IPS-18a (cell line): Measurements from ENCODE around the gene TTC34.

Source experiments
- H3K27ac ChIP-seq: one replicate; pipeline ENCODE4 v1.5.1; 2013; ENCODE audit warnings: low read length
- H3K27me3 ChIP-seq: one replicate; pipeline ENCODE4 v1.6.1; 2013; ENCODE audit warnings: mild to moderate bottlenecking, low read length; ENCODE audit not compliant: control insufficient read depth, insufficient read depth
- H3K36me3 ChIP-seq: one replicate; pipeline ENCODE4 v1.6.1; 2013; ENCODE audit warnings: low read depth, low read length; ENCODE audit not compliant: control insufficient read depth
- H3K4me1 ChIP-seq: one replicate; pipeline ENCODE4 v1.6.1; 2013; ENCODE audit warnings: low read depth, low read length; ENCODE audit not compliant: control insufficient read depth
- H3K4me3 ChIP-seq: one replicate; pipeline ENCODE4 v1.5.1; 2013; ENCODE audit warnings: low read length
- H3K9ac ChIP-seq: one replicate; pipeline ENCODE4 v1.6.1; 2013; ENCODE audit warnings: mild to moderate bottlenecking, low read length, moderate library complexity
- H3K9me3 ChIP-seq: one replicate; pipeline ENCODE4 v1.6.1; 2013; ENCODE audit warnings: low read depth, low read length; ENCODE audit not compliant: control insufficient read depth

TTC34 gene

GRCh38 chr1:2605509-2606395 is 195.7 kb downstream of the TTC34 start:
- H3K4me3 ChIP-seq: no peak overlapping the region
- H3K9ac ChIP-seq: no peak overlapping the region
- no peaks in the 10 kb centered on the region for H3K36me3 ChIP-seq
- no peaks in the 10 kb centered on the region for H3K4me1 ChIP-seq
- no peak overlapping the region for H3K27ac ChIP-seq
- H3K9me3 ChIP-seq: no peaks in the 10 kb centered on the region
- no peaks in the 10 kb centered on the region for H3K27me3 ChIP-seq

- H3K9ac ChIP-seq: no peak overlapping the region
- H3K27me3 ChIP-seq: no peaks in the 10 kb centered on the region
- H3K4me3 ChIP-seq: no peak overlapping the region
- no peaks in the 10 kb centered on the region for H3K9me3 ChIP-seq
- H3K4me1 ChIP-seq: no peaks in the 10 kb centered on the region
- no peaks in the 10 kb centered on the region for H3K36me3 ChIP-seq
- H3K27ac ChIP-seq: no peak overlapping the region
Measured at GRCh38 chr1:2604844-2605508, 196.5 kb downstream of the TTC34 start.

- no peaks in the 10 kb centered on the region for H3K27me3 ChIP-seq
- no peaks in the 10 kb centered on the region for H3K9me3 ChIP-seq
- no peaks in the 10 kb centered on the region for H3K36me3 ChIP-seq
- no peaks in the 10 kb centered on the region for H3K4me1 ChIP-seq
- H3K4me3 ChIP-seq: no peak overlapping the region
- no peak overlapping the region for H3K27ac ChIP-seq
- H3K9ac ChIP-seq: no peak overlapping the region
Measured at GRCh38 chr1:2604156-2604843, 197.2 kb downstream of the TTC34 start.

GRCh38 chr1:2603521-2604155 is 197.9 kb downstream of the TTC34 start:
- no peaks in the 10 kb centered on the region for H3K4me1 ChIP-seq
- no peaks in the 10 kb centered on the region for H3K27me3 ChIP-seq
- no peaks in the 10 kb centered on the region for H3K36me3 ChIP-seq
- H3K9ac ChIP-seq: no peak overlapping the region
- no peak overlapping the region for H3K27ac ChIP-seq
- H3K4me3 ChIP-seq: no peak overlapping the region
- H3K9me3 ChIP-seq: no peaks in the 10 kb centered on the region

- no peak overlapping the region for H3K9ac ChIP-seq
- no peak overlapping the region for H3K4me3 ChIP-seq
- no peak overlapping the region for H3K27ac ChIP-seq
- H3K9me3 ChIP-seq: no peaks in the 10 kb centered on the region
- H3K36me3 ChIP-seq: no peaks in the 10 kb centered on the region
- no peaks in the 10 kb centered on the region for H3K27me3 ChIP-seq
- H3K4me1 ChIP-seq: no peaks in the 10 kb centered on the region
Measured at GRCh38 chr1:2602866-2603520, 198.5 kb downstream of the TTC34 start.

- no peak overlapping the region for H3K27ac ChIP-seq
- no peaks in the 10 kb centered on the region for H3K27me3 ChIP-seq
- H3K4me3 ChIP-seq: no peak overlapping the region
- H3K36me3 ChIP-seq: no peaks in the 10 kb centered on the region
- H3K9ac ChIP-seq: no peak overlapping the region
- no peaks in the 10 kb centered on the region for H3K9me3 ChIP-seq
- no peaks in the 10 kb centered on the region for H3K4me1 ChIP-seq
Measured at GRCh38 chr1:2602311-2602835, 199.1 kb downstream of the TTC34 start.

GRCh38 chr1:2601721-2602303 is 199.7 kb downstream of the TTC34 start:
- Histone ChIP-seq H3K36me3 (no peaks in the 10 kb centered on the region), H3K4me3 (no peak overlapping the region), H3K27ac (no peak overlapping the region), H3K9me3 (no peaks in the 10 kb centered on the region), H3K27me3 (no peaks in the 10 kb centered on the region), H3K4me1 (no peaks in the 10 kb centered on the region), H3K9ac (no peak overlapping the region)

GRCh38 chr1:2598329-2598931 is 203.1 kb downstream of the TTC34 start:
- H3K9me3 ChIP-seq: no peaks in the 10 kb centered on the region
- no peak overlapping the region for H3K27ac ChIP-seq
- H3K36me3 ChIP-seq: no peaks in the 10 kb centered on the region
- H3K27me3 ChIP-seq: no peaks in the 10 kb centered on the region
- no peaks in the 10 kb centered on the region for H3K4me1 ChIP-seq
- H3K9ac ChIP-seq: no peak overlapping the region
- no peak overlapping the region for H3K4me3 ChIP-seq

- Histone ChIP-seq H3K9ac (no peak overlapping the region), H3K9me3 (no peaks in the 10 kb centered on the region), H3K4me3 (no peak overlapping the region), H3K4me1 (no peaks in the 10 kb centered on the region), H3K27ac (no peak overlapping the region), H3K27me3 (no peaks in the 10 kb centered on the region), H3K36me3 (no peaks in the 10 kb centered on the region)
Measured at GRCh38 chr1:2597441-2598328, 203.8 kb downstream of the TTC34 start.
